Measurements from ENCODE around the gene BMP4.

GRCh38 chr14:53932966-53933365, 23.7 kb downstream of the BMP4 start:
- TF ChIP-seq CTCF (optimal IDR thresholded peaks at IDR 0.05 in 1 of 3, IDR thresholded peaks at IDR 0.05 in 1 of 3, conservative IDR thresholded peaks at IDR 0.05 in 1 of 3; ENCODE audit: extremely low read depth in 1 of 3, insufficient read depth in 2 of 3, low read length in 3 of 3) (no peak), EZH2 (IDR thresholded peaks at IDR 0.05; ENCODE audit: low read length) (no peak)
